IMR-90 (cell line): ENCODE measurements around the gene ADAM15. TPM values are rescaled to one million over a fixed set of nuclear protein-coding genes. Genes with fewer than 3 reads are reported as not detected.

Experiments used
- ATAC-seq: fragments of 200-7000 bp; cut with Tn5 transposase; 2 replicates; pipeline ENCODE4 v1.9.1; 2020; ENCODE audit warnings: low read depth, mild to moderate bottlenecking, moderate library complexity
- BruUV-seq: library from RNA; stranded (reverse); fragments of 400-500 nt; replicated peaks from 2 replicates; lab custom pipeline; 2021; lab: Mats Ljungman, UMichigan
- CTCF ChIA-PET: fragments of 300-600 bp; formaldehyde crosslinking; extraction: SDS; loops from one replicate; lab custom pipeline; 2021; ENCODE audit warnings: antibody characterized with exemption; lab: Yijun Ruan, JAX
- POLR2A ChIA-PET: fragments of 300-600 bp; sonication (Branson Sonifier 250); formaldehyde crosslinking; loops from one replicate; lab custom pipeline; 2022; ENCODE audit warnings: antibody characterized with exemption; ENCODE audit not compliant: unreplicated experiment; lab: Charles Lee
- DNase-seq: peaks from one replicate; pipeline ENCODE4 v3.0.0; 2013
- H2AFZ ChIP-seq: replicated peaks from 2 replicates; pipeline ENCODE3; 2013; ENCODE audit warnings: low read length, mild to moderate bottlenecking; ENCODE audit not compliant: poor library complexity
- H2AK5ac ChIP-seq: 2 replicates; pipeline ENCODE4 v1.6.1; 2013; ENCODE audit warnings: low read depth, low read length, inconsistent platforms
- H2AK9ac ChIP-seq: replicated peaks from 2 replicates; pipeline ENCODE3; 2013; ENCODE audit warnings: mild to moderate bottlenecking, low read depth, low read length, moderate library complexity; ENCODE audit not compliant: poor library complexity
- H2BK120ac ChIP-seq: 2 replicates; pipeline ENCODE4 v1.6.1; 2013; ENCODE audit warnings: low read depth, low read length, inconsistent platforms
- H2BK15ac ChIP-seq: 3 replicates; pipeline ENCODE4 v1.6.1; 2013; ENCODE audit warnings: low read depth, low read length, inconsistent platforms
- H2BK20ac ChIP-seq: 2 replicates; pipeline ENCODE4 v1.6.1; 2013; ENCODE audit warnings: low read depth, mild to moderate bottlenecking, inconsistent platforms, low read length, moderate library complexity
- H2BK5ac ChIP-seq: 2 replicates; pipeline ENCODE4 v1.6.1; 2013; ENCODE audit warnings: mild to moderate bottlenecking, low read depth, low read length, inconsistent platforms; ENCODE audit not compliant: poor library complexity, severe bottlenecking
- H3K14ac ChIP-seq: replicated peaks from 2 replicates; pipeline ENCODE4 v1.6.1; 2013; ENCODE audit warnings: low read depth, low read length, inconsistent platforms
- H3K18ac ChIP-seq: 2 replicates; pipeline ENCODE4 v1.6.1; 2013; ENCODE audit warnings: low read depth, low read length, control low read depth
- H3K23ac ChIP-seq: 2 replicates; pipeline ENCODE4 v1.6.1; 2013; ENCODE audit warnings: low read depth, low read length, inconsistent platforms
- H3K27ac ChIP-seq: 2 replicates; pipeline ENCODE4 v1.5.1; 2013; ENCODE audit warnings: mild to moderate bottlenecking, control low read depth, low read length; ENCODE audit not compliant: insufficient read depth
- H3K27me3 ChIP-seq: 2 replicates; pipeline ENCODE4 v1.6.1; 2013; ENCODE audit warnings: low read length; ENCODE audit not compliant: control insufficient read depth, insufficient read depth
- H3K36me3 ChIP-seq: 2 replicates; pipeline ENCODE4 v1.6.1; 2013; ENCODE audit warnings: low read length, mixed read lengths; ENCODE audit not compliant: control insufficient read depth, insufficient read depth
- H3K4ac ChIP-seq: 2 replicates; pipeline ENCODE4 v1.6.1; 2013; ENCODE audit warnings: low read depth, low read length, inconsistent platforms
- H3K4me1 ChIP-seq: 2 replicates; pipeline ENCODE4 v1.6.1; 2013; ENCODE audit warnings: low read length, mixed read lengths; ENCODE audit not compliant: control insufficient read depth, insufficient read depth
- H3K4me2 ChIP-seq: 2 replicates; pipeline ENCODE4 v1.6.1; 2013; ENCODE audit warnings: low read depth, mild to moderate bottlenecking, control low read depth, low read length, moderate library complexity
- H3K4me3 ChIP-seq: 2 replicates; pipeline ENCODE4 v1.5.1; 2013; ENCODE audit warnings: low read depth, mild to moderate bottlenecking, control low read depth, low read length, moderate library complexity; ENCODE audit not compliant: insufficient read depth
- H3K56ac ChIP-seq: 2 replicates; pipeline ENCODE4 v1.6.1; 2013; ENCODE audit warnings: low read length, inconsistent platforms; ENCODE audit not compliant: insufficient read depth; ENCODE audit errors: extremely low read depth
- H3K79me1 ChIP-seq, 2 experiments: 2 replicates each; pipeline ENCODE4 v1.6.1; 2013; ENCODE audit warnings: low read length in 2 of 2, inconsistent platforms in 1 of 2, low read depth in 1 of 2
- H3K9ac ChIP-seq: 2 replicates; pipeline ENCODE4 v1.6.1; 2013; ENCODE audit warnings: low read depth, low read length, control low read depth
- H3K9me1 ChIP-seq: 2 replicates; pipeline ENCODE4 v1.6.1; 2013; ENCODE audit warnings: low read length, inconsistent platforms; ENCODE audit not compliant: insufficient read depth
- H3K9me3 ChIP-seq: 2 replicates; pipeline ENCODE4 v1.6.1; 2013; ENCODE audit warnings: low read length; ENCODE audit not compliant: control insufficient read depth, insufficient read depth
- H4K20me1 ChIP-seq: 2 replicates; pipeline ENCODE4 v1.6.1; 2013; ENCODE audit warnings: low read length, inconsistent platforms; ENCODE audit not compliant: insufficient read depth
- H4K5ac ChIP-seq: 2 replicates; pipeline ENCODE4 v1.6.1; 2013; ENCODE audit warnings: mild to moderate bottlenecking, low read depth, low read length, control low read depth
- H4K8ac ChIP-seq, 2 experiments: 2 replicates each; pipeline ENCODE4 v1.6.1; 2013; ENCODE audit warnings: low read depth in 2 of 2, low read length in 2 of 2, control low read depth in 1 of 2, inconsistent platforms in 1 of 2
- H4K91ac ChIP-seq: 2 replicates; pipeline ENCODE4 v1.6.1; 2013; ENCODE audit warnings: low read depth, low read length, inconsistent platforms; ENCODE audit not compliant: insufficient read depth
- MAFK ChIP-seq: IDR thresholded peaks from 2 replicates; pipeline ENCODE4 v1.6.1; 2012; ENCODE audit warnings: low read depth, low read length, improper control_type of control experiment
- MXI1 ChIP-seq: IDR thresholded peaks from 2 replicates; pipeline ENCODE4 v1.6.1; 2012; ENCODE audit warnings: low read depth, mild to moderate bottlenecking, low read length, moderate library complexity, borderline replicate concordance
- NFE2L2 ChIP-seq: fragments of 150-350 bp; IDR thresholded peaks from 2 replicates; pipeline ENCODE4 v1.6.1; 2016; ENCODE audit warnings: low read depth, mild to moderate bottlenecking, low read length
- SMC3 ChIP-seq: fragments of 150-350 bp; IDR thresholded peaks from 2 replicates; pipeline ENCODE4 v1.6.1; 2016; ENCODE audit warnings: low read depth, mild to moderate bottlenecking, antibody characterized with exemption, low read length, moderate library complexity
- WGBS, 2 experiments: methylation state at CpG; one replicate each; pipeline versions ENCODE4 v1.1.5 to v1.1.7; 2013; ENCODE audit warnings: missing lambda C conversion rate in 2 of 2; ENCODE audit not compliant: insufficient read length in 1 of 2; ENCODE audit errors: extremely low coverage in 2 of 2; 5-methylcytosine and 5-hydroxymethylcytosine counted together
- dilution Hi-C: fragments of 300-500 bp; cut with HindIII; formaldehyde crosslinking; loops from one replicate; pipeline ENCODE4 v1.14.3; 2018; ENCODE audit warnings: low sequenced_read_pairs; ENCODE audit not compliant: unreplicated experiment
- in situ Hi-C: fragments of 300-500 bp; cut with MboI; formaldehyde crosslinking; loops from 3 replicates; pipeline ENCODE4 v1.14.3; 2019; ENCODE audit warnings: low sequenced_read_pairs, inconsistent platforms, mixed read lengths
- intact Hi-C: fragments of 100-400 bp; cut with micrococcal nuclease; formaldehyde crosslinking; loops from 2 replicates; pipeline ENCODE4 v1.10.0; 2022
- polyA plus RNA-seq, 3 experiments: library from polyadenylated mRNA; depleted of rRNA; stranded (reverse); fragments of >200 nt; gene quantifications; 2 replicates each; pipeline ENCODE4 v1.2.3, GENCODE V29; 2012; ENCODE audit warnings: low replicate concordance in 1 of 3
- total RNA-seq: library from RNA; depleted of rRNA; stranded (reverse); fragments of >200 nt; gene quantifications from 2 replicates; pipeline ENCODE4 v1.2.3, GENCODE V29; 2012
- TF ChIP-seq, protein P1 (sequence below): conservative IDR thresholded peaks from 2 replicates; pipeline ENCODE4 v1.5.1; 2012; ENCODE audit warnings: mild to moderate bottlenecking, low read depth, low read length, improper control_type of control experiment

The ADAM15 gene
- total and polyA plus RNA-seq, 2 of the 4 experiments (the other 2 are of a cell fraction): 25.6 to 52.4 TPM

DNA sequence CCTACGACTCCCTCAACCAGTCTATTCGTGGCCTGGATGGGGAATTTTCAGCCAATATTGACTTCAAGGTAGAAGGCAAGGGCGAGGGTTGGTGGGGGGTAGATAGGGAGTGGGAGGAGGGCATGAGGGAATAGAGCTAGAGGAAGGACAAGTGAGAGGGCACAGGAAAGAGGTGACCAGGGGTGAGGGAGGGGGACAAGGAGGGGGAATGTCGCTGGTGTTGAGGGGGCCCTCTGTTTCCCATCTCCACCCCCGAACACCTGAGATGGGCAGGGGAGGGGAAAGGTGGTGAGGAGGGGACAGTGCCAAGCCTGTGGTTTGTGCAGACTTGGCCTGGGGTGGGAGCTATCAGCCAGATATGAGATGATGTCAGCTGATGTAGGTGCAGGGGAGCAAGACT lies 8.3 kb upstream of the ADAM15 start:
- Histone ChIP-seq H3K27me3 (peaks cover 24% of the 10 kb centered on the region), H3K56ac (no peak overlapping the region), H3K4me3 (no peak overlapping the region), H3K23ac (no peak overlapping the region), H3K9ac (no peak overlapping the region), H3K9me3 (no peaks in the 10 kb centered on the region), H3K4me2 (no peak overlapping the region), H3K9me1 (peaks cover 11% of the 10 kb centered on the region), H4K5ac (no peak overlapping the region), H3K14ac (no peak overlapping the region), H3K27ac (no peak overlapping the region), H4K20me1 (no peaks in the 10 kb centered on the region; the same call in 1 of the 2 replicates), H3K4ac (no peak overlapping the region), H2BK5ac (no peak overlapping the region), H2AK5ac (no peak overlapping the region), H2BK15ac (no peak overlapping the region), H3K79me1 (no peaks in the 10 kb centered on the region), H3K36me3 (no peaks in the 10 kb centered on the region), H4K91ac (no peak overlapping the region), H2BK120ac (no peak overlapping the region), H2AFZ (no peak overlapping the region), H2BK20ac (no peak overlapping the region), H3K18ac (no peak overlapping the region), H3K4me1 (peaks cover 7% of the 10 kb centered on the region), H4K8ac (no peak overlapping the region), H2AK9ac (no peak overlapping the region)
- WGBS, 2 experiments: no CpG with 5 or more reads among the region's 5 CpGs
- DNase-seq (no peak), ATAC-seq (no peak)
- POLR2A ChIA-PET: no interaction called here
- dilution Hi-C loops: no loop called here
- TF ChIP-seq SMC3 (no peak), MAFK (no peak), NFE2L2 (no peak), MXI1 (no peak)
- TF ChIP-seq, protein P1, sequence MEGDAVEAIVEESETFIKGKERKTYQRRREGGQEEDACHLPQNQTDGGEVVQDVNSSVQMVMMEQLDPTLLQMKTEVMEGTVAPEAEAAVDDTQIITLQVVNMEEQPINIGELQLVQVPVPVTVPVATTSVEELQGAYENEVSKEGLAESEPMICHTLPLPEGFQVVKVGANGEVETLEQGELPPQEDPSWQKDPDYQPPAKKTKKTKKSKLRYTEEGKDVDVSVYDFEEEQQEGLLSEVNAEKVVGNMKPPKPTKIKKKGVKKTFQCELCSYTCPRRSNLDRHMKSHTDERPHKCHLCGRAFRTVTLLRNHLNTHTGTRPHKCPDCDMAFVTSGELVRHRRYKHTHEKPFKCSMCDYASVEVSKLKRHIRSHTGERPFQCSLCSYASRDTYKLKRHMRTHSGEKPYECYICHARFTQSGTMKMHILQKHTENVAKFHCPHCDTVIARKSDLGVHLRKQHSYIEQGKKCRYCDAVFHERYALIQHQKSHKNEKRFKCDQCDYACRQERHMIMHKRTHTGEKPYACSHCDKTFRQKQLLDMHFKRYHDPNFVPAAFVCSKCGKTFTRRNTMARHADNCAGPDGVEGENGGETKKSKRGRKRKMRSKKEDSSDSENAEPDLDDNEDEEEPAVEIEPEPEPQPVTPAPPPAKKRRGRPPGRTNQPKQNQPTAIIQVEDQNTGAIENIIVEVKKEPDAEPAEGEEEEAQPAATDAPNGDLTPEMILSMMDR: no peak
- intact Hi-C loops: no loop called here
- CTCF ChIA-PET: interaction anchor here (2.4 kb wide), 1 partner anchor 42 kb away, joined by 9 read pairs; no protein-coding TSS in a partner anchor
- in situ Hi-C loops: no loop called here
- BruUV-seq: no TSS peak
